ENCODE data around the gene HECTD1.
"Not testable (repeated sequence)": the region's sequence is repeated elsewhere in the genome, so short reads cannot be mapped to it uniquely, and the experiment has no call there.

Gene HECTD1

GRCh38 chr14:31207755-31208545 is at the start of gene HECTD1:
Gene HECTD1, minus strand, starts transcription at chr14:31207793. Its CDS starts 1,857 bp downstream, at chr14:31205936.
- H3K27me3 ChIP-seq, result no peaks in the 10 kb centered on the region
- H3K9ac ChIP-seq, result peak within 1 kb of the TSS; percentile 95 to 100 (median 100)
- peaks cover 13 to 27% (median 23%) of the 10 kb centered on the region in 10 experiments for H3K4me1 ChIP-seq
- H3K27ac ChIP-seq, result peak within 1 kb of the TSS; percentile 97 to 100 (median 99)
- H3K36me3 ChIP-seq, result peaks cover 6 to 25% (median 14%) of the 10 kb centered on the region in 11 experiments; a peak in 21 of 22 replicates
- peak within 1 kb of the TSS; percentile 73 to 99 (median 89) for H3K4me2 ChIP-seq
- peaks cover 22 to 41% (median 35%) of the 10 kb centered on the region in 11 experiments; a peak in 20 of 22 replicates for H4K20me1 ChIP-seq
- H3K9me3 ChIP-seq (replicated peaks in 1 of 11), result peaks cover 0 to 5% (median 0%) of the 10 kb centered on the region in 11 experiments; a peak in 2 of 22 replicates
- TF ChIP-seq Cebpa-rat (IDR thresholded peaks at IDR 0.05), result no peak
- H3K4me3 ChIP-seq, result peak within 1 kb of the TSS; percentile 72 to 96 (median 94)

- no peak overlapping the region for H3K27ac ChIP-seq
- H4K20me1 ChIP-seq, result no peaks in the 10 kb centered on the region
- H3K27me3 ChIP-seq, result no peaks in the 10 kb centered on the region
- TF ChIP-seq Cebpa-rat (IDR thresholded peaks at IDR 0.05), result no peak
- H3K9ac ChIP-seq, result no peak overlapping the region
- H3K9me3 ChIP-seq (replicated peaks in 1 of 11), result peaks cover 0 to 17% (median 0%) of the 10 kb centered on the region in 11 experiments; a peak in 7 of 22 replicates
- H3K4me1 ChIP-seq, result peaks cover 8 to 21% (median 12%) of the 10 kb centered on the region in 10 experiments; a peak in 18 of 20 replicates
- H3K4me3 ChIP-seq, result no peak overlapping the region
- H3K36me3 ChIP-seq, result no peaks in the 10 kb centered on the region
- H3K4me2 ChIP-seq, result peak overlapping the region in 2 of 11 experiments; percentile 22 to 48; a peak in 3 of 22 replicates
Observed at GRCh38 chr14:31257244-31257553, 49.6 kb upstream of the HECTD1 start.

GRCh38 chr14:31256534-31257243 is 49.1 kb upstream of the HECTD1 start:
- Histone ChIP-seq H3K9me3 (replicated peaks in 1 of 11) (peaks cover 0 to 17% (median 0%) of the 10 kb centered on the region in 11 experiments; a peak in 7 of 22 replicates), H3K27ac (no peak overlapping the region), H3K27me3 (no peaks in the 10 kb centered on the region), H3K4me3 (no peak overlapping the region), H4K20me1 (no peaks in the 10 kb centered on the region), H3K36me3 (no peaks in the 10 kb centered on the region), H3K9ac (no peak overlapping the region), H3K4me1 (peaks cover 3 to 16% (median 7%) of the 10 kb centered on the region in 10 experiments; a peak in 17 of 20 replicates), H3K4me2 (peak overlapping the region in 1 of 11 experiments; percentile 48; a peak in 2 of 22 replicates)
- no peak for TF ChIP-seq Cebpa-rat (IDR thresholded peaks at IDR 0.05)

- H3K27me3 ChIP-seq, H3K4me1 ChIP-seq, H3K36me3 ChIP-seq, H3K9ac ChIP-seq, H3K4me2 ChIP-seq, H3K27ac ChIP-seq, H4K20me1 ChIP-seq, H3K4me3 ChIP-seq: not testable (repeated sequence)
- H3K9me3 ChIP-seq (replicated peaks in 1 of 11), result peaks cover 0 to 12% (median 0%) of the 10 kb centered on the region in 11 experiments; a peak in 7 of 22 replicates
Observed at GRCh38 chr14:31255918-31256317, 48.3 kb upstream of the HECTD1 start.

- Histone ChIP-seq H3K36me3 (no peaks in the 10 kb centered on the region), H3K27me3 (no peaks in the 10 kb centered on the region), H3K4me2 (no peak overlapping the region), H3K9me3 (replicated peaks in 1 of 11) (peaks cover 0 to 6% (median 0%) of the 10 kb centered on the region in 11 experiments; a peak in 5 of 22 replicates), H3K27ac (no peak overlapping the region), H3K4me1 (peaks cover 0 to 8% (median 0%) of the 10 kb centered on the region in 10 experiments; a peak in 3 of 20 replicates), H3K4me3 (no peak overlapping the region), H3K9ac (no peak overlapping the region), H4K20me1 (no peaks in the 10 kb centered on the region)
- TF ChIP-seq Cebpa-rat (IDR thresholded peaks at IDR 0.05), result no peak
Observed at GRCh38 chr14:31255286-31255685, 47.7 kb upstream of the HECTD1 start.

GRCh38 chr14:31253746-31254471 is 46.3 kb upstream of the HECTD1 start:
- no peak overlapping the region for H3K4me2 ChIP-seq
- H4K20me1 ChIP-seq, result no peaks in the 10 kb centered on the region
- no peak for TF ChIP-seq Cebpa-rat (IDR thresholded peaks at IDR 0.05)
- H3K27ac ChIP-seq, result no peak overlapping the region
- no peaks in the 10 kb centered on the region for H3K27me3 ChIP-seq
- H3K9ac ChIP-seq, result no peak overlapping the region
- H3K9me3 ChIP-seq (replicated peaks in 1 of 11), result no peaks in the 10 kb centered on the region
- no peak overlapping the region for H3K4me3 ChIP-seq
- H3K4me1 ChIP-seq, result peaks cover 0 to 8% (median 0%) of the 10 kb centered on the region in 10 experiments; a peak in 3 of 20 replicates
- no peaks in the 10 kb centered on the region for H3K36me3 ChIP-seq

GRCh38 chr14:31252865-31253264 is 45.3 kb upstream of the HECTD1 start:
- H3K9me3 ChIP-seq (replicated peaks in 1 of 11), result no peaks in the 10 kb centered on the region
- TF ChIP-seq Cebpa-rat (IDR thresholded peaks at IDR 0.05), result no peak
- H3K4me1 ChIP-seq, result peaks cover 0 to 8% (median 0%) of the 10 kb centered on the region in 10 experiments; a peak in 3 of 20 replicates
- no peak overlapping the region for H3K4me3 ChIP-seq
- H3K36me3 ChIP-seq, result no peaks in the 10 kb centered on the region
- no peak overlapping the region for H3K27ac ChIP-seq
- no peak overlapping the region for H3K4me2 ChIP-seq
- H3K27me3 ChIP-seq, result no peaks in the 10 kb centered on the region
- no peaks in the 10 kb centered on the region for H4K20me1 ChIP-seq
- H3K9ac ChIP-seq, result no peak overlapping the region

GRCh38 chr14:31251028-31251958 is 43.7 kb upstream of the HECTD1 start:
- Histone ChIP-seq H3K4me2 (no peak overlapping the region), H3K27ac (no peak overlapping the region), H4K20me1 (no peaks in the 10 kb centered on the region), H3K4me1 (no peaks in the 10 kb centered on the region), H3K4me3 (no peak overlapping the region), H3K27me3 (no peaks in the 10 kb centered on the region), H3K9ac (no peak overlapping the region), H3K9me3 (replicated peaks in 1 of 11) (no peaks in the 10 kb centered on the region), H3K36me3 (no peaks in the 10 kb centered on the region)
- TF ChIP-seq Cebpa-rat (IDR thresholded peaks at IDR 0.05), result no peak
